Measurements from ENCODE around the gene MTNR1B. TPM values are rescaled to one million over a fixed set of nuclear protein-coding genes. Genes with fewer than 3 reads are reported as not detected.

Gene MTNR1B
- total RNA-seq, 2 donors from 2014 or later, result not detected

GRCh38 chr11:92976681-92977080, 7.2 kb downstream of the MTNR1B start:
- no peak for DNase-seq (ENCODE audit: low spot score)
- intact Hi-C loops (cut with DNase I), result no loop called here

DNA sequence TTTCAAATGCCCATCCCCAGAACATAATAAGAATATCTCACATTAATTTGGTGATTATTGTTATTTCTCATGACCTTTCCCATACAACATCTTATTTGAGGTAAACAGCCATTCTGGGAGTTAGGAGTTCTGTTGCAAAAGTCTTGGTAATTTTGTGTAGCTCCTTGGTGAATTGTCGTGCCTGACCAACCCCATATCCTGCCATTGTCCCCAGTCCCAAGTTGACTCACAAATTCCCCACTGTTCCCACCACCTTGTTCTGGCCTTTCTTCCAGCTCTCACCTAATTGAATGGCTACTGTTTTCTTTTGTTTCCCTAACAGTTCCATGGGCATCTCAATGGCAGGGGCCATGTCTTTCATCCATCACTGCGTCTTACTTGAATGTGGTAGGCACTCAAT, 8.0 kb downstream of the MTNR1B start:
- intact Hi-C loops (cut with DNase I), result no loop called here
- DNase-seq (ENCODE audit: low spot score), result no peak

- DNase-seq (ENCODE audit: low spot score), result no peak
- intact Hi-C loops (cut with DNase I), result no loop called here
Observed at GRCh38 chr11:92978271-92979111, 9.0 kb downstream of the MTNR1B start.

DNA sequence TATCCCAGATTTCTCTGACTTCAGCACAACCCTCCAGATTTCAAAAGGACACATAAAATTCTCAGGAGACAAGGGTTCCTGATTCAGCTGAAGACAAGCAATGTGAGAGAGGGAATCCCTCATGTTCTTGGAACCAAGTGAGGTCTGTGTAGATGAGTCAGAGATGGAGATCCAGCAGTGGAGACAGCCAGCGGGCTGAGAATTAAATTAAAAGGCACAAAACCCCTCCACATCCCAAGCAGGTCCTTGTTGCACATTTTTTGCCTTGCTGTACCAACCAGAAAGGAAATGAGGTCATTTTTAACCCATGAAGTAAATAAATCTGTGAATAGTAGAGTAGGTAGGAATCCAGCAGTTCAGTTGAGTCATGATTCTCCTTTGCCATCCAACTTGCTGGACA, 9.7 kb downstream of the MTNR1B start:
- DNase-seq (ENCODE audit: low spot score), result no peak
- intact Hi-C loops (cut with DNase I), result no loop called here

DNA sequence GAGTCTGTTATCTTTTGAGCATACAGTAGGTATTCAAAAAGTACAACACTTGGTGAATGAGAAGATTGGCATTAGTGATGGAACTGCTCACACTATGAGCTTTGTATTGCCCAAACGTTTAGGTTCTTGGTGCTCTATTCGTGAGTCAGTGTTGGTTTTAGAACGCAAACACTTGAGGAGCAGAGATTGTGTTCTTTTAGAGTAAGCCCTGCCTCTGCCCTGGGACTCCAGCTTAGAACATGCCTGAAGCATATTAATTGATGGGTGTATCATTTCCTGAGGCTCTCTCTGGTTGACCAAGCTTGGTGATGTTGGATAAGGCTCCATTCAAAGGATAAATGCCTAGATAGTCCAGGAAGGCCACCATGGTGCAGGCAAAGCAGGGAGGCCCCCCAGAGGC, 10.9 kb downstream of the MTNR1B start:
- intact Hi-C loops (cut with DNase I), result no loop called here
- DNase-seq (ENCODE audit: low spot score), result no peak

GRCh38 chr11:92981508-92982043, 12.1 kb downstream of the MTNR1B start:
- intact Hi-C loops (cut with DNase I), result no loop called here
- no peak for DNase-seq (ENCODE audit: low spot score)

DNA sequence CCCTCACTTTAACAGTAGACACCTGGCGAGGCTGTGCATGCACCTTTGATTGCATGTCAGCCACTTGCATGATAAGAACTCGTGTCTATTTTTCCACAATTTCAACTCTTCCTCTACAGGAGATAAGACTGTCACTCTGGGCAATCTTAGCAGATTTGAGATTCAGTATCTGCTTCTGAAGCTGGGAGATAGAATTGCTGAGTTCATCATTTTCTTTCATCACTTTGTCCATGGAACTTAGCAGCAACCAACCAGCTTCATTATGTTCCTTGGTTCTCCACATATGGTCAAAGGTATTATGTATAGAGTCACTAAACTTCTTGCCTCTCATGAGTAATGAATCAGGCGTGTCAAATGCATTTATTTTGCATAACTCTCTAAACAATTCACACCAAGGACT, 17.1 kb downstream of the MTNR1B start:
- DNase-seq (ENCODE audit: low spot score), result no peak
- intact Hi-C loops (cut with DNase I), result no loop called here

DNA sequence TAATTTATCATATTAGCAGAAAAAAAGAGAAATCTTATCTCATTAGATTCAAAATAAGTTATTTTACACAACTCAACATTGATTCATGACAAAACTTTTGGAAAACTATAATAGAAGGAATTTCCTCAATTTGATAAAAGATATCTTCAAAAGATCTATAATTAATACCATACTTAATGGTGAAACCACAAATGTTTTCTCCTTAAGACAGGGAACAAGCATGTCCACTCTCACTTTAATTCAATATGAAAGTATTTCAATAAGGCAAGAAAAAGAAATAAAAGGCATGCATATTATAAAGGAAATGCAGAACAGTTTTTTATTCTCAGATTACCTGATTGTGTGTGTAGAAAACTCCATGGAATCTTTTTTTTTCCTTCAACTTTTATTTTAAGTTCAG, 23.6 kb downstream of the MTNR1B start:
- DNase-seq (ENCODE audit: low spot score), result no peak
- intact Hi-C loops (cut with DNase I), result no loop called here

- intact Hi-C loops (cut with DNase I), result no loop called here
Observed at GRCh38 chr11:93000511-93001476, 31.3 kb downstream of the MTNR1B start.

DNA sequence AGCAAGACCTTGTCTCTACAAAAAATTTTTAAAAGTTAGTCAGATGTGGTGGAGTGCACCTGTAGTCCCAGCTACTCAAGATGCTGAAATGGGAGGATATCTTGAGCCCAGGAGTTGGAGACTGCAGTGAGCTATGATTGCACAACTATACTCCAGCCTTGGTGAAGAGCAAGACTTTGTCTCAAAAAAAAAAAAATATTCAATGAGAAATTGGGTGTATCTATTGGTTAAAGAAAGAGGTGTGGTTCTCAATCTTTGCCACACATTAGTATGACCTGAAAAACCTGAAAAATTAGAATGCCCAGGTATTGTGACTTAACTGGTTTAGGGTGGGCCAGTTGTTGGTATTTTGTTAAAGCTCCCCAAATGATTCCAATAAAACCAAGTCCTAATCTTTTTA, 32.4 kb downstream of the MTNR1B start:
- intact Hi-C loops (cut with DNase I), result no loop called here
- DNase-seq (ENCODE audit: low spot score), result no peak

More at GRCh38 chr11:93000511-93001476, 31.3 kb downstream of the MTNR1B start:
- no peak for DNase-seq (ENCODE audit: low spot score)

- DNase-seq (ENCODE audit: low spot score), result no peak
- intact Hi-C loops (cut with DNase I), result no loop called here
Observed at GRCh38 chr11:93002380-93002779, 32.9 kb downstream of the MTNR1B start.

GRCh38 chr11:93005239-93005638, 35.8 kb downstream of the MTNR1B start:
- intact Hi-C loops (cut with DNase I), result loop anchor here in 1 of 2 donors (2.0 kb wide), 1 partner anchor 58 kb away; no protein-coding TSS in a partner anchor
- no peak for DNase-seq (ENCODE audit: low spot score)

DNA sequence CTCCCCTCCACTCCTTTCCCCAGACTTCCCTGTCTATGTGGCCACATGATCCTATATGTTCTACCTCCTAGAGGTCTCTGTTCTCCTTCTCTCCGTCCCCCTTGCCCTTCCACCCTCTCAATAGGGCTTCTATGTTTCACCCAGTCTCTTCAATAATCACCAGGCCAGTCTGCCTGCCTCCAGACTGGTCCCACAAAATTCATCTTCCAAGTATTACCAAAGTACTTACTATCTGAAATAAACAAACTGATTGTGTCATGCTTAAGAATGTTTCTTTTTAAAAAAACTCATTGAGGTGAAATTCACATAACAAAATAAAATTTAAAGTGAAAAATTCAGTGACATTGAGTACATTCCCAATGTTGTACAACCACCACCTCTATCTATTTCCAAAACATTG, 44.2 kb downstream of the MTNR1B start:
- no peak for DNase-seq (ENCODE audit: low spot score)
- intact Hi-C loops (cut with DNase I), result no loop called here

- intact Hi-C loops (cut with DNase I), result no loop called here
- no peak for DNase-seq (ENCODE audit: low spot score)
Observed at GRCh38 chr11:93016595-93016994, 47.1 kb downstream of the MTNR1B start.

DNA sequence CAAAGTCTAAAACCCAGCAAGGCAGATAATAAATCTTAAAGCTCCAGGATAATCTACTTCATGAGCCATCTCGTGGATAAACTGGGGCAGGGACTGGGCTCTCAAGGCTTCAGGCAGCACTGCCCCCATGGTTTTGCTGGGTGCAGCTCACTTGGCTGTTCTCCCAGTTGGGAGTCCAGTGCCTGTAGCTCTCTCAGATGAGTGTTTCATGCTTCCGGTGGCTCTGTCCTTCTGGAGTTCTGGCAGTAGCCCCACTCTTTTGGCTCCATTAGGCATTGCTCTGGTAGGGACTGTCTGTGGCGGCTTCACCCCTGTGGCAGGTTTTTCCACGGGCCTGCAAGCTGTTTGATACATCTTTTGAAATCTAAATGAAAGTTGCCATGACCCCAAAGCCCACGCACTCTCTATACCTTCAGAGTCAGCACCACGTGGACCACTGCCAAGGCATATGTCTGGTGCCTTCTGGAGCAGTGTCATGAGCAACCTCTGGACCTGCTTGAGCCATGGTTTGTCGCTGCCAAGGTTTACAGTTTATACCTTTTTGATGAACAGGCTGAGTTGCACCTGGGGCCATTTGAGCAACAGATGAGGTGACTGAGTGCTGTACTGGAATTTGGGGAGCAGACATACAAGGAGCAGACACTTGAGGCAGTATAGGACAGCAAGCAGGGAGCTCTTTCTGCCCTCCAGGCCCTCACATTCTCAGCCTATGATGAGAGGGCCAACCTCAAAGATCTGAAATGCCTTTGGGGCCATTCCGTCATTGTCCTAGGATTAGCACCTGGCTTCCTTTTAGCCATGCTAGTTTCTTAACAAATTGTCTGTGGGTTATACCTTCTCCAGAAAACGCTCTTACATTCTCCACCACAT, 48.6 kb downstream of the MTNR1B start:
- intact Hi-C loops (cut with DNase I), result no loop called here
- no peak for DNase-seq (ENCODE audit: low spot score)

GRCh38 chr11:93020248-93021046, 51.0 kb downstream of the MTNR1B start:
- DNase-seq (ENCODE audit: low spot score), result no peak
- intact Hi-C loops (cut with DNase I), result no loop called here

DNA sequence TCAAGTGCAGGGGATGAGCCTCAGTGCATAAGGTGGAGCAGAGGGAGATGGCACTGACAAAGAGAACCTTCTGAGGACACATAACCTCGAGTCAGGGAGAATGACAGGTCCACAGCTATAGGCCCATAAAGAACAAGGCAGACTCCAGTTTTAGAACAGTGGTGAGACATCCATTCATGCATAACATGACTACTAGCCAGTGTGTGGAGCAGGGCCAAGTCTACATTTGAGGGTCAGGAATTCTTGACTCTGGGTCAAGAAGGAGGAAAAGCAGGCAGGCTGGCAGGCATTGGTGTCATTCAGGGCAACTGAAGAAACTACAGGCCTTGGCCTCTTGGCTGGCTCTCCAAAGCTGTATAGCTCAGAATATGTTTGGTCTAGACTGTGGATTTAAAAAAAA, 54.9 kb downstream of the MTNR1B start:
- intact Hi-C loops (cut with DNase I), result no loop called here
- no peak for DNase-seq (ENCODE audit: low spot score)

DNA sequence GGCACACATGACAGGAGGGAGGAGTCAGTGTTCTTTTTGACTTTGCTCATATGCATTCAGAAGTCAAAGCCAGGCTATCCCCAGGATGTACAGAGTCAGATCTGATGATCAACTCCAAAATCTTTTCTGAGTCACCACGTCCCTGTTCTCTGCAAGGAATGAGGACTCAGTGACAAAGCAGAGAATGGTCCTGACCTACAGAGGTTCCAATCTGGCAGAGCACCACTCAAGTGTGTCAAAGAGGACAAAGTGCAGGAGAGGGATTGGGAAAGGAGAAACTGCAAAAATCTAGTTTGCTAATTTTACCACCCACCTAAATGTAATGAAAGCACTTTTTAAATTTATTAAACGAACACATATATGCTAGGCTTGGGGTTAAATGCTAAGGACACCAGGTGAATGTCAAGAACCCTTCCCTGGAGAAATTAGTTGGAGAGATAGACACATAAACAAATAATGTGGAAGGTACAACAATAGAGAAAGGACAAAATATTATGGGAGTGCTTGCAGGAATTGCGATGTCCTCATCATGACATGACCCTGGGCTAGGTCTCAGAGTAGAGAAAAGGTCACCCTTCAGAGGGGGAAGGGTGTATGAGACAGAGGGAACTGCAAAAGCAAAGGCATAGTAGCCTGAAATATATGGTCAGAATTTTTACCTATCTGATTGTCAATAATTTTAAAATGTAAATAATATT, 56.3 kb downstream of the MTNR1B start:
- intact Hi-C loops (cut with DNase I), result no loop called here
- no peak for DNase-seq (ENCODE audit: low spot score)
